Neural cell (in vitro differentiated cells): ENCODE data around the gene DUSP2. TPM values are rescaled to one million over a fixed set of nuclear protein-coding genes. Genes with fewer than 3 reads are reported as not detected.

Experiments used
- H2AFZ ChIP-seq: fragments of 200-600, 300-800 bp; sonication (generic), shearing (Covaris generic); 2 replicates; pipeline ENCODE4 v1.6.0; 2014; ENCODE audit warnings: low read depth, mild to moderate bottlenecking, antibody characterized with exemption, low read length, moderate library complexity
- H3F3A ChIP-seq: fragments of 200-600 bp; shearing (Covaris generic); 2 replicates; pipeline ENCODE4 v1.6.1; 2016; ENCODE audit warnings: mild to moderate bottlenecking, moderate library complexity, mixed read lengths, antibody characterized with exemption, low read length; ENCODE audit not compliant: insufficient read depth, poor library complexity, severe bottlenecking
- H3K27ac ChIP-seq: fragments of 200-600, 300-800 bp; sonication (generic), shearing (Covaris generic); 2 replicates; pipeline ENCODE4 v1.5.1; 2014; ENCODE audit warnings: mild to moderate bottlenecking, low read length, moderate library complexity
- H3K27me3 ChIP-seq: fragments of 300-800, 200-600 bp; sonication (generic), shearing (Covaris generic); 2 replicates; pipeline ENCODE4 v1.6.0; 2014; ENCODE audit warnings: mild to moderate bottlenecking, low read depth, low read length, moderate library complexity; ENCODE audit not compliant: insufficient read depth
- H3K36me3 ChIP-seq: fragments of 300-800, 200-600 bp; sonication (generic), shearing (Covaris generic); 2 replicates; pipeline ENCODE4 v1.5.1; 2014; ENCODE audit warnings: mild to moderate bottlenecking, antibody characterized with exemption, low read length, moderate library complexity; ENCODE audit not compliant: insufficient read depth
- H3K4me2 ChIP-seq: fragments of 300-800, 200-600 bp; sonication (generic), shearing (Covaris generic); 2 replicates; pipeline ENCODE4 v1.6.0; 2014; ENCODE audit warnings: mild to moderate bottlenecking, low read length
- H3K4me3 ChIP-seq: fragments of 300-800, 200-600 bp; sonication (generic), shearing (Covaris generic); 2 replicates; pipeline ENCODE4 v1.5.1; 2014; ENCODE audit warnings: mild to moderate bottlenecking, low read length, moderate library complexity
- H3K79me2 ChIP-seq: fragments of 200-600 bp; shearing (Covaris generic); replicated peaks from 2 replicates; pipeline ENCODE4 v1.6.0; 2014; ENCODE audit warnings: mild to moderate bottlenecking, low read length, moderate library complexity; ENCODE audit not compliant: insufficient read depth
- H3K9ac ChIP-seq: fragments of 300-800, 200-600 bp; sonication (generic), shearing (Covaris generic); 2 replicates; pipeline ENCODE4 v1.6.1; 2016; ENCODE audit warnings: mild to moderate bottlenecking, low read length, mixed read lengths
- H3K9me2 ChIP-seq: fragments of 200-600 bp; shearing (Covaris generic); 2 replicates; pipeline ENCODE4 v1.6.1; 2016; ENCODE audit warnings: mild to moderate bottlenecking, low read length, mixed read lengths; ENCODE audit not compliant: insufficient read depth
- H3K9me3 ChIP-seq: fragments of 200-600, 300-800 bp; sonication (generic), shearing (Covaris generic); 2 replicates; pipeline ENCODE4 v1.6.1; 2016; ENCODE audit warnings: mild to moderate bottlenecking, mixed run types, low read length, moderate library complexity, mixed read lengths
- H4K20me1 ChIP-seq: fragments of 200-600 bp; shearing (Covaris generic); 2 replicates; pipeline ENCODE4 v1.6.1; 2016; ENCODE audit warnings: mild to moderate bottlenecking, mixed run types; ENCODE audit not compliant: insufficient read depth
- CTCF ChIP-seq: fragments of 450-650 bp; IDR thresholded peaks from 2 replicates; pipeline ENCODE4 v1.5.1; 2014; ENCODE audit warnings: antibody characterized with exemption, mild to moderate bottlenecking, moderate library complexity; ENCODE audit not compliant: poor library complexity, severe bottlenecking
- EP300 ChIP-seq: fragments of 450-650 bp; conservative IDR thresholded peaks from 2 replicates; pipeline ENCODE4 v1.6.1; 2014; ENCODE audit warnings: antibody characterized with exemption, mild to moderate bottlenecking, moderate library complexity; ENCODE audit not compliant: poor library complexity, severe bottlenecking
- EZH2 ChIP-seq: fragments of 200-600, 300-800 bp; shearing (Covaris generic), sonication (generic); IDR thresholded peaks from 2 replicates; pipeline ENCODE4 v1.6.1; 2014; ENCODE audit warnings: antibody characterized with exemption, low read length, borderline replicate concordance, mild to moderate bottlenecking; ENCODE audit not compliant: insufficient read depth, poor library complexity, severe bottlenecking
- MXI1 ChIP-seq: fragments of 450-650 bp; conservative IDR thresholded peaks from 2 replicates; pipeline ENCODE4 v1.6.1; 2014; ENCODE audit warnings: antibody characterized with exemption, mild to moderate bottlenecking; ENCODE audit not compliant: poor library complexity, severe bottlenecking
- POLR2AphosphoS5 ChIP-seq: IDR thresholded peaks from 2 replicates; pipeline ENCODE4 v1.6.1; 2012
- RAD21 ChIP-seq: fragments of 450-650 bp; conservative IDR thresholded peaks from 2 replicates; pipeline ENCODE4 v1.6.1; 2014; ENCODE audit warnings: antibody characterized with exemption, mild to moderate bottlenecking, moderate library complexity
- REST ChIP-seq: IDR thresholded peaks from 2 replicates; pipeline ENCODE4 v1.6.1; 2012; ENCODE audit warnings: borderline replicate concordance
- SMC3 ChIP-seq: fragments of 450-650 bp; conservative IDR thresholded peaks from 2 replicates; pipeline ENCODE4 v1.6.1; 2014; ENCODE audit warnings: antibody characterized with exemption, mild to moderate bottlenecking, moderate library complexity; ENCODE audit not compliant: poor library complexity
- TAF1 ChIP-seq: IDR thresholded peaks from 2 replicates; pipeline ENCODE4 v1.6.1; 2012; ENCODE audit warnings: low read depth
- polyA plus RNA-seq: library from polyadenylated mRNA; depleted of rRNA; stranded (reverse); fragments of >200 nt; gene quantifications from 2 replicates; pipeline ENCODE4 v1.2.3, GENCODE V29; 2014

The DUSP2 gene
- polyA plus RNA-seq, 1 donor from 2014 or later = 2.1 TPM

GRCh38 chr2:96157649-96158553 is 12.7 kb upstream of the DUSP2 start:
- H3K4me3 ChIP-seq = no peak overlapping the region
- no peaks in the 10 kb centered on the region for H3K9me2 ChIP-seq
- no peaks in the 10 kb centered on the region for H3K27me3 ChIP-seq
- H3K9me3 ChIP-seq = no peaks in the 10 kb centered on the region
- no peak overlapping the region for H3K4me2 ChIP-seq
- H3K27ac ChIP-seq = no peak overlapping the region
- no peaks in the 10 kb centered on the region for H3K79me2 ChIP-seq
- H3K36me3 ChIP-seq = no peaks in the 10 kb centered on the region
- no peak for TF ChIP-seq MXI1
- TF ChIP-seq CTCF = no peak
- no peak for TF ChIP-seq EZH2
- no peak for TF ChIP-seq REST
- TF ChIP-seq TAF1 = no peak
- TF ChIP-seq POLR2AphosphoS5 = no peak
- TF ChIP-seq RAD21 = no peak
- TF ChIP-seq EP300 = no peak
- no peak for TF ChIP-seq SMC3
- no peak overlapping the region for H2AFZ ChIP-seq
- H4K20me1 ChIP-seq = no peaks in the 10 kb centered on the region
- no peaks in the 10 kb centered on the region for H3F3A ChIP-seq
- no peak overlapping the region for H3K9ac ChIP-seq

GRCh38 chr2:96156926-96157648 is 11.8 kb upstream of the DUSP2 start:
- Histone ChIP-seq H3K27ac (no peak overlapping the region), H3K9ac (no peak overlapping the region), H2AFZ (no peak overlapping the region), H3K9me3 (no peaks in the 10 kb centered on the region), H3K4me3 (no peak overlapping the region), H4K20me1 (no peaks in the 10 kb centered on the region), H3K36me3 (no peaks in the 10 kb centered on the region), H3F3A (no peaks in the 10 kb centered on the region), H3K79me2 (no peaks in the 10 kb centered on the region), H3K27me3 (no peaks in the 10 kb centered on the region), H3K9me2 (no peaks in the 10 kb centered on the region), H3K4me2 (no peak overlapping the region)
- TF ChIP-seq EP300 = no peak
